HepG2 (cell line): Measurements from ENCODE around the gene MEG3. TPM values are rescaled to one million over a fixed set of nuclear protein-coding genes. Genes with fewer than 3 reads are reported as not detected.

ENCODE experiments used
- ERF ChIP-seq: IDR thresholded peaks from 2 replicates; pipeline ENCODE4 v1.6.1; 2018; ENCODE audit warnings: missing biosample characterization, missing genetic modification reagents
- FOXA3 ChIP-seq: IDR thresholded peaks from 2 replicates; pipeline ENCODE4 v1.6.1; 2016; ENCODE audit warnings: missing genetic modification reagents, missing compliant biosample characterization
- NFRKB ChIP-seq: fragments of 450-650 bp; IDR thresholded peaks from 2 replicates; pipeline ENCODE4 v1.6.1; 2017
- RFXANK ChIP-seq: IDR thresholded peaks from 2 replicates; pipeline ENCODE4 v1.6.1; 2016
- SALL2 ChIP-seq: sonication (generic); formaldehyde crosslinking; IDR thresholded peaks from 2 replicates; pipeline ENCODE4 v1.8.1; 2023; ENCODE audit warnings: mild to moderate bottlenecking, missing genetic modification reagents, inconsistent platforms
- SMAD3 ChIP-seq: sonication (generic); formaldehyde crosslinking; IDR thresholded peaks from 2 replicates; pipeline ENCODE4 v1.4.0; 2020; ENCODE audit warnings: missing genetic modification reagents
- ZBTB20 ChIP-seq: sonication (generic); formaldehyde crosslinking; IDR thresholded peaks from 2 replicates; pipeline ENCODE4 v1.8.1; 2023; ENCODE audit warnings: missing genetic modification reagents, low read depth, mild to moderate bottlenecking, borderline replicate concordance
- ZFYVE20 ChIP-seq: sonication (generic); formaldehyde crosslinking; IDR thresholded peaks from 2 replicates; pipeline ENCODE4 v1.8.0; 2023; ENCODE audit warnings: low read depth, mild to moderate bottlenecking, moderate library complexity, missing genetic modification reagents, borderline replicate concordance
- ZNF530 ChIP-seq: sonication (generic); formaldehyde crosslinking; IDR thresholded peaks from 2 replicates; pipeline ENCODE4 v1.5.0; 2020; ENCODE audit warnings: low read depth, mild to moderate bottlenecking, missing genetic modification reagents
- ZNF615 ChIP-seq: sonication (generic); formaldehyde crosslinking; IDR thresholded peaks from 2 replicates; pipeline ENCODE4 v1.5.0; 2020; ENCODE audit warnings: mild to moderate bottlenecking, missing genetic modification reagents, borderline replicate concordance
- ZNF780A ChIP-seq: sonication (generic); formaldehyde crosslinking; IDR thresholded peaks from 2 replicates; pipeline ENCODE4 v1.8.0; 2022; ENCODE audit warnings: mild to moderate bottlenecking, missing genetic modification reagents, moderate library complexity
- polyA plus RNA-seq, 8 experiments: library from polyadenylated mRNA; depleted of rRNA in 3 of 8; stranded (reverse) in 7 of 8; unstranded in 1 of 8; fragments of >200 nt; fragmentation: Illumina TruSeq in 4 of 8; extraction: Trizol in 4 of 8; gene quantifications; 2 replicates each; pipeline versions ENCODE4 v1.2.1 to v1.2.3, GENCODE V29; 2011 to 2016; ENCODE audit warnings: low read depth in 4 of 8, missing spikeins in 1 of 8, mixed read lengths in 1 of 8; ENCODE audit not compliant: insufficient read depth in 1 of 8
- total RNA-seq, 5 experiments: library from RNA; depleted of rRNA; stranded (reverse); fragments of >200 nt; fragmentation: Illumina TruSeq; extraction: Trizol; gene quantifications; 2 replicates each; pipeline ENCODE4 v1.2.3, GENCODE V29; 2016; ENCODE audit warnings: low read depth in 1 of 5
- TF ChIP-seq, protein P1 (sequence below): sonication (generic); formaldehyde crosslinking; conservative IDR thresholded peaks from 2 replicates; pipeline ENCODE4 v1.4.0; 2020; ENCODE audit warnings: mild to moderate bottlenecking, missing genetic modification reagents, moderate library complexity

MEG3 gene
- total and polyA plus RNA-seq, 2 of the 13 experiments (the other 11 are each of a cell fraction or from before 2014, with no cell fraction given): 0.17 TPM; not detected in 1

DNA sequence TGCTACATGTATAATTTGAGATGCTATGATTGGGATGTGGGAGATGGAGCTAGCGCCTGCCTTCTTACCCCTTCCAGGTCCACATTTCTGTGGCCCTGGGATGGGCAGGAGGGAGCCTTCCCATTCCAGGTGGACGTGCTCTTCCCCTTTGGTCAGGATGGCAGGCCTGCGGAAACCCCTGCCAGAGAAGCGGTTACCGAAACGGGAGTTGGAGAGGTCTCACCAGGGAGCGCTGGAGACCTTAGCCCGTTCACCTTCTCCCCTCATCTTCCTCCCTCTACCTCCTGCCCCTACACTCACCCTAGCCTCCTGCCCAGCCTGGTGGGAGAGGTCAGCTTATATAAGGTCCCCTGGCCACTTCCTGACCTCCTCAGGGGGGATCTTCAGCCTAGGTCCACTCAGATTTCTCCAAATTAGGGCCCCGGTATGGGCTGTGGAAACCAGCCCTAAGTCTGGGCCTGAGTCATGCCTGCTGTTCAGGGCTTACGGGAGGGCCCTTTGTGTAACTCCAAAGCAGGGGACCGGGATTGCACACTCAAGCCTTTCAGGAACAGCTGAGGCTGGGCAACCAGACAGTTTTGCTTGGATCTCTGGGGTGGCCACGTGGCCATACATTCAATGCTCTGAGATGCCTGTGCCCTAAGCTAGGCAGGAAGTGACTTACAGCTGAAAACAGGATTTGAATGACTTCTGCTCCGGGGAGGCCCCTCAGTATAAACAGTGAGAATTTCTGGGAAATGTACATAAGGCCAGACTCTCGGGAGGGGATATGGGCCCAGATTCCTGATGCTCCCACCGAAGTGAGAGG, 10.2 kb upstream of the MEG3 start (continued):
- no peak for TF ChIP-seq ZFYVE20 (CRISPR knock-in tag)
- peak; percentile 95 for TF ChIP-seq ZBTB20 (CRISPR knock-in tag)
- TF ChIP-seq ERF (CRISPR knock-in tag): peak; percentile 97
- peak; percentile 92 for TF ChIP-seq FOXA3 (CRISPR knock-in tag)
- peak; percentile 86; the same call in 1 of the 2 replicates for TF ChIP-seq SMAD3
- TF ChIP-seq, protein P1, sequence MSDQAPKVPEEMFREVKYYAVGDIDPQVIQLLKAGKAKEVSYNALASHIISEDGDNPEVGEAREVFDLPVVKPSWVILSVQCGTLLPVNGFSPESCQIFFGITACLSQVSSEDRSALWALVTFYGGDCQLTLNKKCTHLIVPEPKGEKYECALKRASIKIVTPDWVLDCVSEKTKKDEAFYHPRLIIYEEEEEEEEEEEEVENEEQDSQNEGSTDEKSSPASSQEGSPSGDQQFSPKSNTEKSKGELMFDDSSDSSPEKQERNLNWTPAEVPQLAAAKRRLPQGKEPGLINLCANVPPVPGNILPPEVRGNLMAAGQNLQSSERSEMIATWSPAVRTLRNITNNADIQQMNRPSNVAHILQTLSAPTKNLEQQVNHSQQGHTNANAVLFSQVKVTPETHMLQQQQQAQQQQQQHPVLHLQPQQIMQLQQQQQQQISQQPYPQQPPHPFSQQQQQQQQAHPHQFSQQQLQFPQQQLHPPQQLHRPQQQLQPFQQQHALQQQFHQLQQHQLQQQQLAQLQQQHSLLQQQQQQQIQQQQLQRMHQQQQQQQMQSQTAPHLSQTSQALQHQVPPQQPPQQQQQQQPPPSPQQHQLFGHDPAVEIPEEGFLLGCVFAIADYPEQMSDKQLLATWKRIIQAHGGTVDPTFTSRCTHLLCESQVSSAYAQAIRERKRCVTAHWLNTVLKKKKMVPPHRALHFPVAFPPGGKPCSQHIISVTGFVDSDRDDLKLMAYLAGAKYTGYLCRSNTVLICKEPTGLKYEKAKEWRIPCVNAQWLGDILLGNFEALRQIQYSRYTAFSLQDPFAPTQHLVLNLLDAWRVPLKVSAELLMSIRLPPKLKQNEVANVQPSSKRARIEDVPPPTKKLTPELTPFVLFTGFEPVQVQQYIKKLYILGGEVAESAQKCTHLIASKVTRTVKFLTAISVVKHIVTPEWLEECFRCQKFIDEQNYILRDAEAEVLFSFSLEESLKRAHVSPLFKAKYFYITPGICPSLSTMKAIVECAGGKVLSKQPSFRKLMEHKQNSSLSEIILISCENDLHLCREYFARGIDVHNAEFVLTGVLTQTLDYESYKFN: peak; percentile 86
- TF ChIP-seq NFRKB: no peak
- TF ChIP-seq ZNF530 (CRISPR knock-in tag): no peak
- TF ChIP-seq ZNF780A (CRISPR knock-in tag): no peak
- TF ChIP-seq SALL2 (CRISPR knock-in tag): no peak
- no peak for TF ChIP-seq RFXANK (CRISPR knock-in tag)
- no peak for TF ChIP-seq ZNF615 (CRISPR knock-in tag)
